Measurements from ENCODE around the gene TRIM34.
"Not testable (repeated sequence)": the region's sequence is repeated elsewhere in the genome, so short reads cannot be mapped to it uniquely, and the experiment has no call there.

The TRIM34 gene, protein sequence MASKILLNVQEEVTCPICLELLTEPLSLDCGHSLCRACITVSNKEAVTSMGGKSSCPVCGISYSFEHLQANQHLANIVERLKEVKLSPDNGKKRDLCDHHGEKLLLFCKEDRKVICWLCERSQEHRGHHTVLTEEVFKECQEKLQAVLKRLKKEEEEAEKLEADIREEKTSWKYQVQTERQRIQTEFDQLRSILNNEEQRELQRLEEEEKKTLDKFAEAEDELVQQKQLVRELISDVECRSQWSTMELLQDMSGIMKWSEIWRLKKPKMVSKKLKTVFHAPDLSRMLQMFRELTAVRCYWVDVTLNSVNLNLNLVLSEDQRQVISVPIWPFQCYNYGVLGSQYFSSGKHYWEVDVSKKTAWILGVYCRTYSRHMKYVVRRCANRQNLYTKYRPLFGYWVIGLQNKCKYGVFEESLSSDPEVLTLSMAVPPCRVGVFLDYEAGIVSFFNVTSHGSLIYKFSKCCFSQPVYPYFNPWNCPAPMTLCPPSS

GRCh38 chr11:5624489-5625279, at the start of gene TRIM34:
TRIM34 (plus strand) TSS chr11:5625001; CDS start chr11:5632332, 7,331 bp downstream.
- peak within 1 kb of the TSS; percentile 63 for H3K4me3 ChIP-seq (ENCODE audit: low read depth, low read length)

DNA sequence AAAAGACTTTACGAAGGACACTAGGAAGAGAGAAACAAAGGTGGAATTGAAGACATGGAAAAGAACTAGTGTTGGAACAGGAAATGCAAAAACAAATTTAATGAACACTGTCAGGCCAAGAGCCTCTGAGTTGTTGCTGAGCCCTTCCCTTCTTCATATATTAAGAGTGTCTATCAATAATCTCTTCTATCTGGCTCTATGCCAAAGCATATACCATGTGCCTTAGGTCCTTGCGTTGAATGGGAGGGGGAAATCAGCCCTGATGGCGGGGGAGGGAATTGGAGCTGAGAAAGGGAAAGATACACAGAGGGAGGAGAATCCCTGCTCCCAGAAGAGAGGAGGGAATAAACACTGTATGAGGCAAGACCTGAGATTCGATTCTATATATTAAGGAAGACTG, 49.6 kb upstream of the TRIM34 start:
- TF ChIP-seq CTCF (IDR thresholded peaks at IDR 0.05; ENCODE audit: borderline replicate concordance, insufficient read depth, low read depth, low read length), result no peak
- no peak overlapping the region for H3K4me3 ChIP-seq (ENCODE audit: low read depth, low read length)

More at GRCh38 chr11:5624489-5625279, at the start of gene TRIM34:
- TF ChIP-seq CTCF (IDR thresholded peaks at IDR 0.05; ENCODE audit: borderline replicate concordance, insufficient read depth, low read depth, low read length), result no peak

DNA sequence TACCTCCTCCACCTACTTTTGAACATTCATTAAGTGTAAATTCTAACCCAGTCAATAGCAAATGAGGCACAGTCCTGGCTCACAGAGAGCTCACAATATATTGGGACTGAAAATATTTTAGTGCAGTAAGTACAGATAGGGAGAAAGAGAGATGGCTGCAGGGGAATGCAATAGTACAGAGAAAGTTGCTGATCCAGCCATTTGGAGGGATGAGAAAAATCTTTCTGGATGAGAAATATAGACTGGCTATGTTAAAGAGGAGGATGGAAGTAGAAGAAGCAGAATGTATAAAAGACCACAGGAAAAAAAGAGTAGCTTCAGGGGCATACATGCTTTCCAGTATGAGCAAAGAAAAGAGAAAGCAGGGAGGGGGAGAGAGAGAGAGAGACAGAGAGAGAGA, 47.7 kb upstream of the TRIM34 start:
- TF ChIP-seq CTCF (IDR thresholded peaks at IDR 0.05; ENCODE audit: borderline replicate concordance, insufficient read depth, low read depth, low read length), result no peak
- no peak overlapping the region for H3K4me3 ChIP-seq (ENCODE audit: low read depth, low read length)

- H3K4me3 ChIP-seq (ENCODE audit: low read depth, low read length), result no peak within 1 kb of the TSS
- no peak for TF ChIP-seq CTCF (IDR thresholded peaks at IDR 0.05; ENCODE audit: borderline replicate concordance, insufficient read depth, low read depth, low read length)
Measured at GRCh38 chr11:5580577-5580976, 44.2 kb upstream of the TRIM34 start, which contains the start of gene OR52B6. OR52B6 (plus strand) TSS chr11:5580877; CDS start chr11:5580877, 0 bp downstream.

GRCh38 chr11:5581014-5581413, 43.8 kb upstream of the TRIM34 start:
- no peak for TF ChIP-seq CTCF (IDR thresholded peaks at IDR 0.05; ENCODE audit: borderline replicate concordance, insufficient read depth, low read depth, low read length)
- no peak overlapping the region for H3K4me3 ChIP-seq (ENCODE audit: low read depth, low read length)

- not testable (repeated sequence) for H3K4me3 ChIP-seq (ENCODE audit: low read depth, low read length)
Measured at GRCh38 chr11:5584458-5584857, 40.3 kb upstream of the TRIM34 start.

DNA sequence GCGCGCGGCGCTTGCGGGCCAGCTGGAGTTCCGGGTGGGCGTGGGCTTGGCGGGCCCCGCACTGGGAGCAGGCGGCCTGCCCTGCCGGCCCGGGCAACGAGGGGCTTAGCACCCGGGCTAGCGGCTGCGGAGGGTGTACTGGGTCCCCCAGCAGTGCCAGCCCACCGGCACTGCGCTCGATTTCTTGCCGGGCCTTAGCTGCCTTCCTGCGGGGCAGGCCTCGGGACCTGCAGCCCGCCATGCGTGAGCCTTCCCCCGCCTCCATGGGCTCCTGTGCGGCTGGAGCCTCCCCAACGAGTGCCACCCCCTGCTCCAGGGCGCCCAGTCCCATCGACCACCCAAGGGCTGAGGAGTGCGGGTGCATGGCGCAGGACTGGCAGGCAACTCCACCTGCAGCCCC, 34.9 kb upstream of the TRIM34 start:
- H3K4me3 ChIP-seq (ENCODE audit: low read depth, low read length), result not testable (repeated sequence)

- H3K4me3 ChIP-seq (ENCODE audit: low read depth, low read length), result no peak overlapping the region
- no peak for TF ChIP-seq CTCF (IDR thresholded peaks at IDR 0.05; ENCODE audit: borderline replicate concordance, insufficient read depth, low read depth, low read length)
Measured at GRCh38 chr11:5591613-5592012, 33.2 kb upstream of the TRIM34 start.
